Breast epithelium (tissue), 3 donors: Measurements from ENCODE around the gene DFFB.

Source experiments
- CTCF ChIP-seq, 3 donors: fragments of 450-650 bp; IDR thresholded peaks; one replicate each; pipeline ENCODE4 v1.5.1; 2016 to 2017; ENCODE audit warnings: antibody characterized with exemption in 3 of 3, mild to moderate bottlenecking in 3 of 3, moderate library complexity in 3 of 3
- POLR2A ChIP-seq: fragments of 450-650 bp; IDR thresholded peaks from one replicate; pipeline ENCODE4 v1.6.1; 2016; ENCODE audit warnings: antibody characterized with exemption, mild to moderate bottlenecking, moderate library complexity
- POLR2AphosphoS5 ChIP-seq, 3 donors: sonication (generic); formaldehyde crosslinking; IDR thresholded peaks; one replicate each; pipeline ENCODE4 v1.6.1; 2017; ENCODE audit warnings: antibody characterized with exemption in 3 of 3

- no peak for TF ChIP-seq CTCF (IDR thresholded peaks at IDR 0.05)
- TF ChIP-seq POLR2AphosphoS5 (IDR thresholded peaks at IDR 0.05): no peak
- TF ChIP-seq POLR2A: no peak
These were observed 42.5 kb downstream of the DFFB start for GRCh38 chr1:3899754-3900149.
